Thyroid gland (tissue), 4 donors: ENCODE measurements around the gene BMPR1B.

Experiments used
- CTCF ChIP-seq, 6 experiments: fragments of 200-600 bp in 3 of 6; fragments of 450-650 bp in 3 of 6; sonication (generic) in 3 of 6; IDR thresholded peaks; one replicate each; pipeline ENCODE4 v1.5.1; 2016 to 2019; ENCODE audit warnings: antibody characterized with exemption in 6 of 6, mild to moderate bottlenecking in 2 of 6, inconsistent platforms in 1 of 6, moderate library complexity in 1 of 6
- POLR2A ChIP-seq, 2 donors: fragments of 450-650 bp; IDR thresholded peaks; one replicate each; pipeline ENCODE4 v1.6.1; 2017; ENCODE audit warnings: antibody characterized with exemption in 2 of 2, mild to moderate bottlenecking in 2 of 2, moderate library complexity in 1 of 2

GRCh38 chr4:94976371-94977011, 218.7 kb downstream of the BMPR1B start:
- TF ChIP-seq CTCF (IDR thresholded peaks at IDR 0.05) = no peak
- no peak for TF ChIP-seq POLR2A (IDR thresholded peaks at IDR 0.05)
